ENCODE data around the gene POU6F1. TPM values are rescaled to one million over a fixed set of nuclear protein-coding genes. Genes with fewer than 3 reads are reported as not detected.

Gene POU6F1
- total RNA-seq, 1 experiment from 2014 or later, result 5.3 TPM

DNA sequence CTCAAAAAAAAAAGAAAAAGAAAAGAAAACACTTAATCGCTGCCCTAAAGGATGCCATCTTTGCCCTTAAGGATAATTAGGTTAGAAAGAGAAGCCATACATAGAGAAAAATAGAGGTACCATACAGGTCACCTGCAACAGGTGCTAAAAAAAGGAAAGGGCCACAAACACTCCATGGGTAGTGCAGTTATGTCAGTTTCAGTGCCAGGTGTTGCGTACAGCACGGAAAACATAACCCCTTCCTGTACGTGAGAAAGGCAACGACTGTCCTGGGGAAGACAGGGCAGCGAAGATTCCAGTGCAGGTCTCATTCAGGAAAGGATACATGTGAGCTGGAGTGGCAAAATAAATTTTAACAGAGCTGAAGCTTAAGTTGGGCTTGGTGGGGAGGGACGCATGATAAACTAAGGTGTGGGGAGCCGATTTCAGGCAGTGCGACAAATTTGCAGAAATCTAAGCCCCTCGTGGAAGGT is 20.2 kb upstream of the POU6F1 start:
- no peaks in the 10 kb centered on the region for H3K27me3 ChIP-seq (ENCODE audit: insufficient read depth, low read depth)
- CTCF ChIA-PET, result interaction anchor here (0.6 kb wide), 1 partner anchor 309 kb away, joined by 5 read pairs; no protein-coding TSS in a partner anchor
- intact Hi-C loops (cut with micrococcal nuclease; ENCODE audit: unreplicated experiment), result loop anchor here (2.0 to 5.0 kb wide), 2 partner anchors 65 to 121 kb away; partner anchors contain the start of gene TFCP2

DNA sequence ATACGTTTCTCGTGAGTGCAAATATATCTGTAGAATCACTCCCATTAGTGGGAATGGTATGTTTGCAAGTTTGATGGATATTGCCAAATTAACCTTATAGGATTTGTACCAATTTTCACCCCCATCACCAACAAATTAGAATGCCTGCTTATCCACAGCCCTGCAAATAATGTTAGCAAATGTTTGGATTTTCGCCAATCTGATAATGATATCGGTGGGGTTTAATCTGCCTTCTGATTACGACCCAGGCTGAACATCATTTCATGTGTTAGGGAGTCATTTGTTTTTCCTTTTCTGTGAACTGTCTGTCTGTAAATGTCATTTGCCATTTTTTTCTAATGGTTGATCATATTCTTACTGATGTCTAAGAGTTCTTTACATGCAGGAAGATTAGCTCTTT is 16.7 kb upstream of the POU6F1 start:
- Histone ChIP-seq H3K27me3 (ENCODE audit: insufficient read depth, low read depth) (no peaks in the 10 kb centered on the region), H3K9me2 (ENCODE audit: insufficient read depth) (no peaks in the 10 kb centered on the region), H2AFZ (no peak overlapping the region), H3K4me1 (replicated peaks; ENCODE audit: insufficient read depth) (peaks cover 4% of the 10 kb centered on the region; the same call in 1 of the 2 replicates), H3K36me3 (ENCODE audit: low read depth) (no peaks in the 10 kb centered on the region), H4K20me1 (ENCODE audit: insufficient read depth) (peaks cover 1% of the 10 kb centered on the region; the same call in 1 of the 2 replicates), H3K9me3 (ENCODE audit: insufficient read depth, low read depth) (no peaks in the 10 kb centered on the region), H3F3A (ENCODE audit: insufficient read depth, low read depth) (peaks cover 8% of the 10 kb centered on the region), H3K27ac (no peak overlapping the region), H3K4me3 (no peak overlapping the region), H3K4me2 (no peak overlapping the region), H3K79me2 (ENCODE audit: low read depth) (peaks cover 5% of the 10 kb centered on the region)
- TF ChIP-seq EZH2 (IDR thresholded peaks at IDR 0.05; ENCODE audit: low read depth), result no peak
- TF ChIP-seq, protein P1, sequence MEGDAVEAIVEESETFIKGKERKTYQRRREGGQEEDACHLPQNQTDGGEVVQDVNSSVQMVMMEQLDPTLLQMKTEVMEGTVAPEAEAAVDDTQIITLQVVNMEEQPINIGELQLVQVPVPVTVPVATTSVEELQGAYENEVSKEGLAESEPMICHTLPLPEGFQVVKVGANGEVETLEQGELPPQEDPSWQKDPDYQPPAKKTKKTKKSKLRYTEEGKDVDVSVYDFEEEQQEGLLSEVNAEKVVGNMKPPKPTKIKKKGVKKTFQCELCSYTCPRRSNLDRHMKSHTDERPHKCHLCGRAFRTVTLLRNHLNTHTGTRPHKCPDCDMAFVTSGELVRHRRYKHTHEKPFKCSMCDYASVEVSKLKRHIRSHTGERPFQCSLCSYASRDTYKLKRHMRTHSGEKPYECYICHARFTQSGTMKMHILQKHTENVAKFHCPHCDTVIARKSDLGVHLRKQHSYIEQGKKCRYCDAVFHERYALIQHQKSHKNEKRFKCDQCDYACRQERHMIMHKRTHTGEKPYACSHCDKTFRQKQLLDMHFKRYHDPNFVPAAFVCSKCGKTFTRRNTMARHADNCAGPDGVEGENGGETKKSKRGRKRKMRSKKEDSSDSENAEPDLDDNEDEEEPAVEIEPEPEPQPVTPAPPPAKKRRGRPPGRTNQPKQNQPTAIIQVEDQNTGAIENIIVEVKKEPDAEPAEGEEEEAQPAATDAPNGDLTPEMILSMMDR (conservative IDR thresholded peaks at IDR 0.05), result no peak
- POLR2A ChIA-PET (ENCODE audit: unreplicated experiment), result no interaction called here
- no peak for DNase-seq
- BruUV-seq (replicated peaks), result no TSS peak
- CTCF ChIA-PET, result no interaction called here
- intact Hi-C loops (cut with micrococcal nuclease; ENCODE audit: unreplicated experiment), result no loop called here

More for the DNA sequence above, 20.2 kb upstream of the POU6F1 start:
- H3K9me3 ChIP-seq (ENCODE audit: insufficient read depth, low read depth), result no peaks in the 10 kb centered on the region
- H3K4me3 ChIP-seq, result peak overlapping the region; percentile 94
- H2AFZ ChIP-seq, result peak overlapping the region; percentile 66
- H3K27ac ChIP-seq, result no peak overlapping the region
- TF ChIP-seq, protein P1 (conservative IDR thresholded peaks at IDR 0.05), result no peak
- TF ChIP-seq EZH2 (IDR thresholded peaks at IDR 0.05; ENCODE audit: low read depth), result no peak
- H3K9me2 ChIP-seq (ENCODE audit: insufficient read depth), result no peaks in the 10 kb centered on the region
- peaks cover 12% of the 10 kb centered on the region for H4K20me1 ChIP-seq (ENCODE audit: insufficient read depth)
- peaks cover 10% of the 10 kb centered on the region for H3K36me3 ChIP-seq (ENCODE audit: low read depth)
- DNase-seq, result no peak
- H3F3A ChIP-seq (ENCODE audit: insufficient read depth, low read depth), result peaks cover 23% of the 10 kb centered on the region
- BruUV-seq (replicated peaks), result no TSS peak
- peaks cover 17% of the 10 kb centered on the region for H3K79me2 ChIP-seq (ENCODE audit: low read depth)
- H3K4me1 ChIP-seq (replicated peaks; ENCODE audit: insufficient read depth), result peaks cover 20% of the 10 kb centered on the region
- POLR2A ChIA-PET (ENCODE audit: unreplicated experiment), result interaction anchor here (0.5 to 1.2 kb wide), 10 partner anchors 20 to 211 kb away, joined by 4 to 27 read pairs (median 6); partner anchors contain the start of genes CSRNP2, POU6F1 and SLC11A2
- H3K4me2 ChIP-seq, result peak overlapping the region; percentile 84

DNA sequence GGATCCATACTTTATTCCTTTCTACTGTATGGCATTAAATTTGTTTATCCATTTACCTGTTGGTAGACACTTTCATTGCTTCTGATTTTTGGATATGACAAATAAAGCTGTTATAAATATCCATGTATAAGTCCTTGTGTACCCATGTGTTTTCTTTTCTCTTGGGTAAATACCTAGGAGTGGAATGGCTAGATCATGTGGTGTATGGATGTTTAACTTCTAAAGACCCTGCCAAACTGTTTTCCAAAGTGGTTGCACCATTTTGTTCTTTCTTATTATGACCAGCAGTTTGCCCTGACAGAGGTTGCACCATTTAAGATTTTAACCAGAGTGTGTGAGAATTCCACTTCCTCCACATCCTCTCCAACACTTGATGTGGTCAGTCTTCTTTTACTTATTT is 14.8 kb upstream of the POU6F1 start:
- DNase-seq, result no peak
- no peaks in the 10 kb centered on the region for H3K4me1 ChIP-seq (replicated peaks; ENCODE audit: insufficient read depth)
- TF ChIP-seq EZH2 (IDR thresholded peaks at IDR 0.05; ENCODE audit: low read depth), result no peak
- TF ChIP-seq, protein P1 (conservative IDR thresholded peaks at IDR 0.05), result no peak
- BruUV-seq (replicated peaks), result no TSS peak
- ChIA-PET CTCF (no interaction called here), POLR2A (ENCODE audit: unreplicated experiment) (interaction anchor here (0.7 kb wide), 1 partner anchor 104 kb away, joined by 11 read pairs; no protein-coding TSS in a partner anchor)
- H3K79me2 ChIP-seq (ENCODE audit: low read depth), result no peaks in the 10 kb centered on the region
- no peaks in the 10 kb centered on the region for H4K20me1 ChIP-seq (ENCODE audit: insufficient read depth)
- H3K36me3 ChIP-seq (ENCODE audit: low read depth), result no peaks in the 10 kb centered on the region
- no peaks in the 10 kb centered on the region for H3F3A ChIP-seq (ENCODE audit: insufficient read depth, low read depth)
- intact Hi-C loops (cut with micrococcal nuclease; ENCODE audit: unreplicated experiment), result no loop called here
- H3K4me2 ChIP-seq, result no peak overlapping the region
- H3K4me3 ChIP-seq, result no peak overlapping the region
- no peak overlapping the region for H2AFZ ChIP-seq
- H3K27ac ChIP-seq, result no peak overlapping the region
- no peaks in the 10 kb centered on the region for H3K9me2 ChIP-seq (ENCODE audit: insufficient read depth)
- no peaks in the 10 kb centered on the region for H3K9me3 ChIP-seq (ENCODE audit: insufficient read depth, low read depth)
- no peaks in the 10 kb centered on the region for H3K27me3 ChIP-seq (ENCODE audit: insufficient read depth, low read depth)
